SH-SY5Y (cell line): ENCODE results near the gene MECP2.

ENCODE experiments used
- GATA2 ChIP-seq: IDR thresholded peaks from 2 replicates; pipeline ENCODE4 v1.6.1; 2011; ENCODE audit warnings: mild to moderate bottlenecking, low read depth, low read length
- GATA3 ChIP-seq: IDR thresholded peaks from 2 replicates; pipeline ENCODE4 v1.6.1; 2011; ENCODE audit warnings: low read depth, mild to moderate bottlenecking, low read length, moderate library complexity

DNA sequence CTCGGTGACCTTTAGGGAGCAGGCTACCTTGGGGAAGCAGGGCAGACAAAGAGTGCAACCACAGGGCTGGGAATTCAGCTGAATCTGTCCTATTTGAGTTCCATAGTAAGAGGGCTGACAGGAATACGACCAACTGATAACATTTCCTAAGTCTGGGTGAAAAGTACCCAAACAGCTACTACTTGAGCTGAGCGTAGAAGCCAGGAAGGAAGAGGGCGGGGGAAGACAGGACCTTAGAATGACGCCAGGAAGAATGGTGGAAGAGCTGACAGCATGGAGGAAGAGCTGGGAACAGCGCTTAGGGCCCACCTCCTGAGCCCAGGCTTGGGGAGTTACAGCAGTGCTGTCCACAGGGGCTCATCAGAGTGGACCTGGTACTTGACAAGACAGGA, 14.4 kb downstream of the MECP2 start:
- TF ChIP-seq GATA2, result no peak
- no peak for TF ChIP-seq GATA3
